Stimulated activated effector memory CD8-positive, alpha-beta T cell treated with anti-CD3 and anti-CD28 coated beads, Interleukin-12 subunit alpha, Interleukin-12 subunit beta, amount 100 ng/mL, for 72 hours (primary cell): ENCODE data around the gene TYSND1.
"Not testable (repeated sequence)": the region's sequence is repeated elsewhere in the genome, so short reads cannot be mapped to it uniquely, and the experiment has no call there.

Experiments used
- ATAC-seq: fragments of 150-1000 bp; cut with Tn5 transposase; 2 replicates; pipeline ENCODE4 v1.10.0; 2021
- DNase-seq, 2 donors: peaks; one replicate each; pipeline ENCODE4 v3.0.0; 2021 to 2022; ENCODE audit warnings: low spot score in 2 of 2
- H3K27ac Mint-ChIP-seq: one replicate; pipeline ENCODE4 v1.8.0; 2022; ENCODE audit warnings: mild to moderate bottlenecking, mixed read lengths
- H3K36me3 Mint-ChIP-seq: one replicate; pipeline ENCODE4 v1.8.0; 2022; ENCODE audit warnings: mild to moderate bottlenecking, mixed read lengths
- H3K4me1 Mint-ChIP-seq: one replicate; pipeline ENCODE4 v1.8.0; 2022; ENCODE audit warnings: mixed read lengths
- H3K4me3 Mint-ChIP-seq: one replicate; pipeline ENCODE4 v1.8.0; 2022; ENCODE audit warnings: mild to moderate bottlenecking, mixed read lengths
- H3K9me3 Mint-ChIP-seq: one replicate; pipeline ENCODE4 v1.8.0; 2022; ENCODE audit warnings: mixed read lengths

Gene TYSND1

DNA sequence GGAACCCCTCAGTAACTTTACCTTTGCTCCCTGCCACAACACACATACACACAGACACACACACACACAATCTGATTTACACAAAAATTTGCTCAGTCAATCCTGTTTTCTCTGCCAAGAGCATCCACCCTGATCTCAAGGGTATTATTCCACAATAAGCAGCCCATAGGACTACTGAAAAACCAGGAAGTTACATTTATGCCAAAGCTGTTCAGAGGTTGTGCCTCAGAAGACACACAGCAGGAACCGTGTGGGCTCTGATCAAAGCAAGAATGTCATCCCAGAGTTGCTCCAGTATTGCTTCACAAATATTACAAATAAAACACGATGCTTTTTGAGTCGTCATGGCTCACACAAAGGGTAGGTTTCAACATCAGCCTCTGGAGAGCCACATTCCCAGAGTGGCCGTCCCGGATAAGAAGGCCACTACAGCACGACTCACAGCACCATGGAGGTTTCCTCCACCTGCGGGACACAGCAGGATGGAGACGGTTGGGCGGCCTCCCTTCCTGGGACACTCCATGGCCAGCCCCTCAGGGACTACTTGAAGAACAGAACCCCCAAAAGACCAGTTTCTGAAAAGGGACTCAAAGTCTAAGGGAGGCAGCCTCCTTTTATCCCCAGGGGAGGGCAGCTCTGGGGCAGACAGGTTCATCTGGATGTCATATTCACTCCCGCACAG, 15.5 kb downstream of the TYSND1 start:
- H3K9me3 Mint-ChIP-seq, result no peaks in the 10 kb centered on the region
- ATAC-seq, result no peak
- H3K4me3 Mint-ChIP-seq, result peak overlapping the region; percentile 89
- peaks cover 26% of the 10 kb centered on the region for H3K4me1 Mint-ChIP-seq
- peaks cover 17% of the 10 kb centered on the region for H3K36me3 Mint-ChIP-seq
- DNase-seq, result no peak
- H3K27ac Mint-ChIP-seq, result no peak overlapping the region

DNA sequence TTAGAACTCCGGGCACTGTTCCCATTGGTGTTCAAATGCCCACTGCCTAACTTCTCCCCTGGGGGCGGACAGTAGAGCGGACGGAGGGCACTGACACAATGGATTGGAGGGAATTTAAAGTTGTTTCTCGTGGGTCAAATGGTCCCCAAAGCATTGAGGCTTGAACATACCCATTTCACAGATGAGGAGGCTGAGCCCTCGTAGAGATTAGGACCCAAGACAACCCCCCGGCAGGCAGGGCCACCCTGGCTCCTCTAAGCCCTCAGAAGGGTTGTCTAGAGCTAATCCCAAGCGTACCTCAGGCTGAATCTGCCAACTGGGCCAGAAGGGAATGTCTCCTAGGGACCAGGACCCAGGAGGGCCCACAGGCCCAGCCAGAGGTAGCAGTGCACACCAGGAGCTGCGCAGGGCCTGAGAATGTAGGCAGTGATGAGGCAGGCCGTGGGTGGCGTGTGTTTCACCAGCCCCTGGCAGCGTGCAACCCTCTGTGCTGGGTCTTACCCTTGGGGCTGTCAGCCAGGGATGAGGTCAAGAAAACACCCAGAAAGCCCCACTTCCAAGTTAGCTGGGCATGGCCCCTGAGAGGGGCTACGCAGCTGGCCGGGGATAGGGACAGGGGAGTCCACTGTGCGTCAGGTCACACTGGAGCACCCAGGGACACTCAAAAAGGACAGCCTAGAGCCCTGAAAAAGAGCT, 19.7 kb downstream of the TYSND1 start:
- ATAC-seq, result no peak
- no peak overlapping the region for H3K27ac Mint-ChIP-seq

DNA sequence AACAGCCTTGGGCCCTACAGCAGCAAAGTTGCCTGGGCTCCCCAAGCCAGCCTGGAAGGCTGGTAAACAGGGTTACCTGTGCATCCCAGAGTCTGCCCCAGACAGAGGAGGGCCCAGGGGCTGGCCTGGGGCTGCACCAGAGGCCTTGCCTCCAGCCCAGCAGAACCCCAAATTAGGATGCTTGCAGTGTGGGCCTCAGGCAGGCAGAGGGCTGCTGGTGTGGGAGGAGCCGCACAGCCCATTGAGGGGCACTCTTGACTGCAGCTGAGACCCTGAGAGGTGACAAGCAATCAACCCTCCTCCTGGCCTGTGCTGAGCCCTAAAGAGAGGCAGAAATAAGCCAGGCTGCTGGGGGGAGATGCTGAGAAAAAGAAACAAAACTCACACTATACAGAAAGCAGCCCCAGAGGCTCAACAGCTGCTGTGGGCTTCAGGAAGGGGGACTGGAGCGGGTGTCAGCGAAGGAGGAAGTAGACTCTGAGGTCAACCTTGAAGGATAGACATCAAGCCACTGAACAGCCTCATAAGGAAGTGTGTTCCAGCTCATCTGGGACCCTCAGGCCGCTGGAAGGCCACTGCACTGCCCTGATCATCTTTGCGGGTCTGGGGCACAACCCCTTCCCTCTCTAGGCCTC, 20.5 kb downstream of the TYSND1 start:
- ATAC-seq, result no peak

More for the DNA sequence above, 19.7 kb downstream of the TYSND1 start:
- Mint-ChIP-seq H3K9me3 (no peaks in the 10 kb centered on the region), H3K36me3 (peaks cover 27% of the 10 kb centered on the region), H3K4me3 (no peak overlapping the region), H3K4me1 (peaks cover 20% of the 10 kb centered on the region)
- DNase-seq, result no peak

DNA sequence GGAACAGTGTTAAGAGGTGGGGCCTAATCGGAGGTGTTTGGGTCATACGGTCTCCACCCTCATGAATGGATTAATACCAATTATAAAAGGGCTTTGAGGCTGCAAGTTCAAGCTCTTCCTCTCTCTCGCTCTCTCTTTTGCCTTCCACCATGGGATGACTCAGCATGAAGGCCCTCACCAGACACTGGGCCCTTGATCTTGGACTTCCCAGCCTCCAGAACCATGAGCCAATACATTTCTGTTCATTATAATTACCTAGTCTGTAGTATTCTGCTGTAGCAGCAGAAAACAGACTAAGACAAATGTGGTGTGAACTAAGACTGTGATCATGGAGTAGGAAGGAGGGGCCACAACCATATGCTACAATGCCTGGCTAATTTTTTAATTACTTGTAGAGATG, 21.6 kb downstream of the TYSND1 start:
- peaks cover 38% of the 10 kb centered on the region for H3K36me3 Mint-ChIP-seq
- DNase-seq (no peak), ATAC-seq (no peak)
- no peak overlapping the region for H3K4me3 Mint-ChIP-seq
- H3K9me3 Mint-ChIP-seq, result no peaks in the 10 kb centered on the region
- H3K4me1 Mint-ChIP-seq, result peaks cover 9% of the 10 kb centered on the region
- no peak overlapping the region for H3K27ac Mint-ChIP-seq

More for the DNA sequence above, 20.5 kb downstream of the TYSND1 start:
- DNase-seq, result no peak
- Mint-ChIP-seq H3K36me3 (peaks cover 33% of the 10 kb centered on the region), H3K4me3 (no peak overlapping the region), H3K9me3 (no peaks in the 10 kb centered on the region), H3K4me1 (peaks cover 12% of the 10 kb centered on the region), H3K27ac (no peak overlapping the region)

DNA sequence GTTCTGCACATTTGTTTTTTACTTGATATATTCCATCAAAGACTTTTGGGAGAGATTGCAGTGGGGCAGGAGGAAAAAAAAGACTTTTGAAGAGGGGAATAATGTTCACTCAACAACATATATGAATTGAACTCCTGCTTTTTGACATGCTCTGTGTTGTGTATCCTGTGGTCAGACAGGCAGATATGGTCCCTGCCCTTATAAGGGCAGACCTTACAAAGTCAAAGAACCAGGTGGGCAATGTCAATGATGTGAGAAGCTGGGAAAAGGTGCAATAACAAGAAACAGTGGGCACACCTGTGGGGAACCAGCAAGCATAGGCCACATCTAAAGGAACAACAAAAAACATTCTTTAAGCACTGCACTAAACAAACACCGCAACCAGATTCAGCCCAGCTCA, 22.1 kb downstream of the TYSND1 start:
- ATAC-seq, result no peak
- Mint-ChIP-seq H3K4me3 (no peak overlapping the region), H3K27ac (no peak overlapping the region), H3K9me3 (no peaks in the 10 kb centered on the region), H3K36me3 (peaks cover 38% of the 10 kb centered on the region), H3K4me1 (peaks cover 9% of the 10 kb centered on the region)
- no peak for DNase-seq

DNA sequence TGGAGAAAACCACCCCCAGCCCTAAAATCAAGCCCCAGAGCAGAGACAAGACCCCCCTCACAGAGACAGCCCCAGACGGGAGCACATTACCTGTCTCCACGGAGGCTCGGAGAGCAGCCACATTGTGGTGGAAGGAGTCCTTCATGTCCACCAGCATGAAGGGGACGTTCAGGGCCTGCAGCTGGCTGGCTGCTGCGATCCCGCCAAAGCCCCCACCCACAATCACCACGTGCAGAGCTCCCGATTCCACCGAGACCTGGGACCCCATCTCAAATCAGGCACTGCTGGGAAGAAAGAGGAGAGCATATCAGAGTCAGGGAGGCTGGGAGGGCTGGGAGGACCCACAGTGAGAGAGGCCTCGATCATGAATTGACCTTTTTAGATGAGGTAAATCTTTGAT, 22.7 kb downstream of the TYSND1 start:
- Mint-ChIP-seq H3K4me1 (peaks cover 9% of the 10 kb centered on the region), H3K36me3 (peaks cover 44% of the 10 kb centered on the region), H3K27ac (peak overlapping the region; percentile 20), H3K9me3 (no peaks in the 10 kb centered on the region), H3K4me3 (no peak overlapping the region)
- DNase-seq (no peak), ATAC-seq (no peak)

DNA sequence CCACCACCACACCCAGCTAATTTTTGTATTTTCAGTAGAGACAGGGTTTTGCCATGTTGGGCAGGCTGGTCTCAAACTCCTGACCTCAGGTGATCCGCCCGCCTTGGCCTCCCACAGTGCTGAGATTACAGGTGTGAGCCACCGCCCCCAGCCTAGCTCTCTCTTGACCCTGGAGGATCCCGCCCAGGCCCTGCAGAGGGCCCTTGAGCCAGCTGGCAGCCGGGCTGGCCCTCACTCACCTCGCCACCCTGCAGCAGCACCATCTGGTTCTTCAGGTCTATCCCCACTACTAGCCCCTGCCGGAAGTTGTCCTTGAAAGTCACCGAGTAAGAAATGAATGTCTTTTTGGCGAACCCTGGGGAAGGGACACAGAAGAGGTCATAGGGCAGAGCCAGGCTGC, 23.3 kb downstream of the TYSND1 start:
- not testable (repeated sequence) for H3K9me3 Mint-ChIP-seq, H3K4me3 Mint-ChIP-seq, DNase-seq, ATAC-seq, H3K4me1 Mint-ChIP-seq
- peak overlapping the region; percentile 20 for H3K27ac Mint-ChIP-seq
- H3K36me3 Mint-ChIP-seq, result peaks cover 48% of the 10 kb centered on the region

DNA sequence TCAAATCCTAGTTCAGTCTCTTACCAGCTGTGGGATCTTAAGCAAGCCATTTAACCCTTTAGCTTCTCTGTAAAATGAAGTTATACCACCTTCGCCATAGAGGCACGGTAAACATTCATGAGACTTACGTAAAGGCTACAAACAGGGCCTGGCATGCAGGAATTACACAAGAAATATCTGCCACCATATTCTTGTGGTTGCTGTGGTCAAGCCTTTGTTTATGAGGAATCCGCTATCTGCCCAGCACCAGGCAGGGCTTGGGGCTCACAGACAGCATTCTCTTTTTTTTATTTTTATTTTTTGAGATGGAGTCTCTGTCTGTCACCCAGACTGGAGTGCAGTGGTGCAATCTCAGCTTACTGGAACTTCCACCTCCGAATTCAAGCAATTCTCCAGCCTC, 23.8 kb downstream of the TYSND1 start:
- no peak for ATAC-seq
- no peak for DNase-seq
- Mint-ChIP-seq H3K9me3 (no peaks in the 10 kb centered on the region), H3K36me3 (peaks cover 50% of the 10 kb centered on the region), H3K4me3 (no peak overlapping the region), H3K4me1 (peaks cover 9% of the 10 kb centered on the region), H3K27ac (no peak overlapping the region)

DNA sequence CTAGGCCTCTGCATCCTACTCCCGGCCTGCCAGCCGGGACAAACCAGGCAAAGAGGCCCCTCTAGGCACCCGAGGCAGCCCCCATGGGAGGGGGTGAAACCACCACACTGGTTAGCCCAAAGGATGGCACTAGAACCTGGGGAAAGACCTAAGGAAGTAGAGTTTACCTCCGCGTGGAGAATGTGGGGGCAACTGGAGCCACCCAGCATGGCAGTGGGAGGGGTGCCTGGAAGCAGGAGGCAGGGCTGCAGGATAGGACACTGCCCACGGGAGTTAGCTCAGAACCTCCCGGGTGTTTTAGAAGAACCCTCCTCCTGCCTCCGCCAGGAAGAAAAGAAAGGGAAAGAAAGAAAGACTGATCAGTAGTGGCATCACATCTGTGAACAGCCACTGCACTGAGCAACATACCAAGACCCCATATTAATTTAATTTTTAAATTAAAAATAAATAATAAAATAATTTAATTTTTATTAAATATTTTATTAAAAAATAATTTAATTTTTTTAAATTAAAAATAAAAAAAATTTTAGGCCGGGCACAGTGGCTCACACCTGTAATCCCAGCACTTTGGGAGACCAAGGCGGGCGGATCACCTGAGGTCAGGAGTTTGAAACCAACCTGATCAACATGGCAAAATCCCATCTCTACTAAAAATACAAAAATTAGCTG, 25.1 kb downstream of the TYSND1 start:
- no peak overlapping the region for H3K4me3 Mint-ChIP-seq
- H3K4me1 Mint-ChIP-seq, result peaks cover 13% of the 10 kb centered on the region
- H3K36me3 Mint-ChIP-seq, result peaks cover 51% of the 10 kb centered on the region
- DNase-seq (no peak), ATAC-seq (no peak)
- no peak overlapping the region for H3K27ac Mint-ChIP-seq
- H3K9me3 Mint-ChIP-seq, result no peaks in the 10 kb centered on the region

DNA sequence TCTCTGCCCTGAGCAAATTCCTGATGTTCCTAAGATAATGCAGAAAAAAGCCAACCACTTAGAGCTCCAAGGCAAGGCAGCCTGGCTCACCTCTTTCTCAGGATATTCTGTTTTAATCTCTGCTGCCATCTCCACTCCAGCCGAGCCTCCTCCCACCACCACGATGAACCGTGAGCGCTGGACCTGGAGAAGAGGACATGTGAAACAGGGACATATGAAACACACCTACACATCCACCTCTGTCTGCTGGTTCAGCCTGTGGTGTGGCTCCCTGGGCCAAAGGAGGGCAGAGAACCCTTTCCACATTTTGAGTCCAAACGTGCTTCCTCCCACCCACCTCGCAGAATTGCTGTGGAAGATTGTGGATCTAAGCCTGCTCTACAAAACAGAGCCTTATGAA, 26.1 kb downstream of the TYSND1 start:
- no peak for ATAC-seq
- Mint-ChIP-seq H3K27ac (no peak overlapping the region), H3K4me3 (no peak overlapping the region), H3K4me1 (peaks cover 18% of the 10 kb centered on the region), H3K9me3 (no peaks in the 10 kb centered on the region), H3K36me3 (peaks cover 51% of the 10 kb centered on the region)
- no peak for DNase-seq

DNA sequence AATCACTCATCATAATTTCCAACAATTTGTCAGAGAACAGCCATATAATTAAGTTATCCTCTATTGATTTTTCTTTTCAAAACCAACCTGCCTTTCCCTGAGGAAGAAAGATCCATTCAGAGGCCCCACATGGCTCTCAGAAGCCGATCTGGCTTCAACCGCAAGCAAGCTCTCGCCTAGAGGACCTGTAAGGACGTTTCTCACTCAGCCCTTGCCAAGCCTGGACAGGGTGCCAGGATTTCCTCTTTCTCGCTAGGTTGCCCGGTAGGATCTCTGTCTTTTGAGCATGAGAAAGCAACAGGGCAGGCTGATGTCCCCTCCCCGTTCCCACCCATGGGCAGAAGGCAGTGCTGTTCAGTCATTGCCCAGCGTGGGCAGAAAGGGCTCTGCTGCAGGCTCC, 26.9 kb downstream of the TYSND1 start:
- DNase-seq (no peak), ATAC-seq (no peak)
- Mint-ChIP-seq H3K4me3 (no peak overlapping the region), H3K4me1 (peaks cover 18% of the 10 kb centered on the region), H3K27ac (no peak overlapping the region), H3K36me3 (peaks cover 59% of the 10 kb centered on the region), H3K9me3 (no peaks in the 10 kb centered on the region)

DNA sequence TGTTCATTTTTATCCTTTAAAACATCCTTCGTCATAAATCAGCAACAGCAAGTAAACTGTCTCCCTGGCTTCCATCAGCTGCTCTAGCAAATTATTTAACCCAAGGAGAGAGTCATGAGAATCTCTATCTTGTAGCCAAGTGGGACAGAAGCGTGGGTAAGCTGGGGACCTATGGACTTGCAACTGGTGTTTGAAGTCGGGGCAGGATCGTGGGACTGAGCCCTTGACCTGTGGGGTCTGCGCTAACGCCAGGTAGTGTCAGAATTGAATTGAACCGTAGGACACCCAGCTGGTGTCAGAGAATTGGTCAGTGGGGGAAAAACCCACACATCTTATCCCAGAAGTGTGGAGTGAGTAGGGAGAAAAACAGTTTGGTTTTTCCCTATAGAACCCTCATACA, 27.3 kb downstream of the TYSND1 start:
- ATAC-seq, result no peak
- Mint-ChIP-seq H3K4me3 (no peak overlapping the region), H3K27ac (no peak overlapping the region), H3K4me1 (peaks cover 18% of the 10 kb centered on the region), H3K9me3 (no peaks in the 10 kb centered on the region), H3K36me3 (peaks cover 63% of the 10 kb centered on the region)
- DNase-seq, result no peak

DNA sequence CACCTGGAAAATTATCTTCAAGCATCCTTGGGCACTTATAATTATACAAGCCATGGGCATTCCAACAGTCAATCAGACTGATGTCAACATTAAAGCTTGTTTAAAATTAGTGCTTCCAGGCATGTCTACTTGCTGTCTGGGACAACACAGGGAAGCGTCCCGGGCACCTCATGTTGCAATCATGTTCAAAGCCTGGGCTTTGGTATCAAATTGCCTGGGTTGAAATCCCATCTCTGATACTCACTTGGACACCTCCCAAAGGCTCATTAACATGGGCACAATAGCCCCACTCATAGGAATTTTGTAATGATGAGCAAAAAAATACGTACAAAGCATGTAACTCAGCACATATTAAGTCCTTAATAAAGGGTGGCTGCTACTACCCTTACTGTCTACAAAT, 28.3 kb downstream of the TYSND1 start:
- ATAC-seq, result no peak
- Mint-ChIP-seq H3K36me3 (peaks cover 69% of the 10 kb centered on the region), H3K4me1 (peaks cover 11% of the 10 kb centered on the region)

DNA sequence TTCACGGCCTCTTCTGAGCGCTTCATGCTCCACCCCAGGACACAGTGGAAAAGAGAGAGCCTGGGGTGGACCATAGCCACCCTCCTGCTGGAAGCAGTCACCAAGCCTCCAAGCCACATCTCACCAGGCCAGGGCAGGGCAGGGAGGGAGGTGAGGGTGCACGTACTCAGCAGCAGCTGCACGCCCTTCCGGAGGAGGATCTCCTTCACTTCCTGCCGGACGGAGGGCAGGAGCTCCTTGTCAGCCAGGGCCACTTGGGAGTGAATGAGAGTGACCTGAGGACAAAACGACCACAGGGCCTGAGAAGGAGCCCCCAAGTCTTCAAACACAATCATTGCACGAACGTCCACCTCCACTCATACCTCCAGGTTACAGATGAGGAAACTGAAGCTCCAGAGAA, 28.9 kb downstream of the TYSND1 start:
- Mint-ChIP-seq H3K36me3 (peaks cover 69% of the 10 kb centered on the region), H3K4me3 (no peak overlapping the region), H3K27ac (no peak overlapping the region), H3K9me3 (no peaks in the 10 kb centered on the region), H3K4me1 (peaks cover 9% of the 10 kb centered on the region)
- DNase-seq (no peak), ATAC-seq (no peak)

More for the DNA sequence above, 28.3 kb downstream of the TYSND1 start:
- DNase-seq, result no peak
- Mint-ChIP-seq H3K9me3 (no peaks in the 10 kb centered on the region), H3K4me3 (no peak overlapping the region), H3K27ac (no peak overlapping the region)

DNA sequence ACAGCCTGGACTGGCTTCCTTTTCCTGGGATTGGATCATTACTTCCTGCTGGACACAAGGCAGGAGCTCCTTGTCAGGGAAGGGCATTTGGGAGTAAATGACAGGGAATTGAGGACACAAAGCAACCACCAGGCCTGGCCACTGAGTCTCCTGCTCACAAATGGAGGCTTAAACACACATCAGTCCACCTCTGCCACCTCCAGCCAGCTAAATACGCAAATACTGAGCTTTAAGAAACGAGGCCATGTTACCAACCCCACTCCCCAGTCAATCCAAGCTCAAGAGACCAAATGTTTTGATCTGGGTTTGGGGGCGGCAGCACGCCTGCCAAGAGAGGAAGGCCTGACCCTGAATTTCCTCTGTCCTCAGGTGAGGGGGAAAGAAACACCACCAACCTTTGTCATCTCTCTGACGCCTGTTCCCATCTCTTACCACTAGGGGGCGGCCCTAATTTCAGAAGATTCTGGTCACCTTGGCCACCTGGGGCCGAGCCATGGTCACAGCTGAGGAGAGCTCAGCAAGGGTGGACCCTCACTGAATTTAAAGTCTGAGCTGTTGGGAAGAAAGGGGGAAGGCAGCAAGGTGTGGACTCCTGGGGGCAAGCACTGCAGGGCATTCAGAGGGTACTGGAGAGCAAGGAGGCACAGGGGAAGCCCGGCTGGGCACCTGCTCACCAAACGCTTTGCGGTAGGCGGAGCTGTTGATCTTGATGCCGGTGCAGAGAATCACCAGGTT, 30.4 kb downstream of the TYSND1 start:
- peaks cover 9% of the 10 kb centered on the region for H3K4me1 Mint-ChIP-seq
- peaks cover 72% of the 10 kb centered on the region for H3K36me3 Mint-ChIP-seq
- no peaks in the 10 kb centered on the region for H3K9me3 Mint-ChIP-seq
- no peak overlapping the region for H3K4me3 Mint-ChIP-seq
- H3K27ac Mint-ChIP-seq, result no peak overlapping the region
- ATAC-seq (peak; percentile 73), DNase-seq (peak; percentile 51 to 80)
